Mesenteric fat pad (tissue), 1 donor: ENCODE data around the gene TBX4. TPM values are rescaled to one million over a fixed set of nuclear protein-coding genes. Genes with fewer than 3 reads are reported as not detected.
A peak's percentile ranks its signal among the peaks of the same experiment; 100 is the strongest.

Source experiments
- DNase-seq: peaks from one replicate; pipeline ENCODE4 v3.0.0-alpha.2; 2020; ENCODE audit warnings: low spot score
- total RNA-seq: library from RNA; stranded (reverse); fragmentation: NEBNext Ultra II Directional; extraction: Animal tissue kit (Norgen Biotek cat#: 25700); gene quantifications from one replicate; pipeline ENCODE4 v1.2.1, GENCODE V29; 2021
- donor health status: DM: yes; HTN: yes; CAD: no.

The TBX4 gene
- total RNA-seq, 1 donor from 2014 or later: 0.19 TPM

GRCh38 chr17:61453566-61454380 is 1.6 kb downstream of the TBX4 start:
- no peak for DNase-seq

DNA sequence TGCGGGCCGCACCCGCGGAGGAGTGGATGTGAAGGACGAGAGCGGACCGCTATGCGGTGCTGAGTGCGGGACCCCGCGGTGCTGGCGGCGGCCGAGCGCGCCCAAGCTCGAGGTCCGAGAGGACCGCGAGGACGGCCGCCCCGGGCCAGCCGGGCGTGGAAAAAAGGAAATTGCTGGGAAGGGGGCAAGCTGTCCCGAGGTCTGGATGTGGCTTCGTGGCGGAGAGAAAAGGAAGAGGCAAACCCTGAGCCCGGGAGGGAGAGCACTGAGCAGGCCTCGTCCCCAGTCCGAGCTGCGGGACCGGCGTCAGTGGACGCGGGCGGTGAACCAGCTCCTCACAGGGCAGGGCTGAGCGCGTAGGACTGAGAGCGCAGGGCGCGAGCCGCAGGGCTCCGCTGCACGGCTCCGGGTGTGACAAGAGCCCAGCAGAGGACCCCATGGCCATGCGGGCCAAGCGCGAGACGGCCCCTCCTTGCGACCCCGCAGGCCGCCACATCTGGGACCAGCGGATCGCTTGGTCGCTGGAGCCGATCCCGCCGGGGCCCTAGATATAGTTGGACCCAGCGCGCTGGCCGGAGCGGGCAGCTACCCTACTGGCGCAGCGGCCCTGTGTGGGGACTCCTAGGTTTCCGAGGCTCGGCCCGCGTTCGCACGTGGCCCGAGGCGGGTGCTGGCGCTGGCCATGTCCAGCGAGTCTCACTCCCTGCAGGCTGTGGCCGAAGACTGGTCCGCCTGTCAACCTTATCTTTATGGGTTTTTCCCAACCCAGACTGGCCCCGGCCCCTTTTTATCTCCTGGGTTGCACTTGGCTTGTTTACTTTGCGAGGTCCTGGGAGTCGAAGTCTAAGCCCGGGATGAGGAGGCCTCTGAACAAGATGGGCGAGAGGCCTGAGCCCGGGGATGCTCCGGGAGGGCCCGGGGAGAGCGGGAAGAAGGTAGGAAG is 2.4 kb downstream of the TBX4 start:
- DNase-seq: peak; percentile 85

DNA sequence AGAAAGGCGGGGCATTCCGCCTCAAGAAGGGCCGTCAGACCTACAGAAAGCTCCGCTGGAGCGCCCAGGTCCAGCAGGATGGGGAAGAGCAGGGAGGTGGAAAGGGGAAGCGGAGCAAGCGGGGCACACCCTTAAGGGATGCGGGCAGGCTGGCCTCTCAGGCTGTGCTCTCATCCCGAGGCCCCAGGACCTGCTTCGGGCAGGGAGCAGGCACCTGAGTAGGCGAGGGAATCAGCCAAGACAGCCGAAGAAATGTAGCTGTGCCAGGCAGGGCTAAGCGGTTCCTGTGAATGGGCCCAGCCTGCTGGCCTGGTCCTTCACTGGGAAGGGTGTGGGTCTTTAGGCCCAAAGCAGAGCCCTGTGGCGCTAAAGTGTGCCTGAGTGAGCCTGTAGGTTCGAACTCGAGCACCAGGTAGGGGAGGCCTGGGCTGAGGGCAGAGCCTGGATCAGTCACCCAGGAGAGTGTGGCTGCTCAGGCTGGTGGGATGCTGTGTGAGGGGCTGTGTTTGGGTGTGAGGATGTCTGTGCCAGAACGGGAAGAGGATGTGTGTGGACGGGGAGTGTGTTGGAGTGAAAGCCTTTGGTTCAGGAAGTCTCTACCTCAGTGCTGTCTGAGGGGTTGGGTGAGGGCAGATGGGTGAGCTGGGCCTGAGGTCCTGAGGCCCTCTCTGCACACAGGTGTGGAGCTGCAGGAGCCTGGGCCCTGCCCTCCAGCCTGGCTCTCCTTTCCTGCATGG is 3.3 kb downstream of the TBX4 start:
- peak; percentile 68 for DNase-seq

- DNase-seq: peak; percentile 78
Measured at GRCh38 chr17:61456061-61456681, 3.9 kb downstream of the TBX4 start.

- DNase-seq: peak; percentile 83
Measured at GRCh38 chr17:61456688-61457225, 4.5 kb downstream of the TBX4 start.

GRCh38 chr17:61457226-61457983 is 5.2 kb downstream of the TBX4 start:
- peak; percentile 75 for DNase-seq

DNA sequence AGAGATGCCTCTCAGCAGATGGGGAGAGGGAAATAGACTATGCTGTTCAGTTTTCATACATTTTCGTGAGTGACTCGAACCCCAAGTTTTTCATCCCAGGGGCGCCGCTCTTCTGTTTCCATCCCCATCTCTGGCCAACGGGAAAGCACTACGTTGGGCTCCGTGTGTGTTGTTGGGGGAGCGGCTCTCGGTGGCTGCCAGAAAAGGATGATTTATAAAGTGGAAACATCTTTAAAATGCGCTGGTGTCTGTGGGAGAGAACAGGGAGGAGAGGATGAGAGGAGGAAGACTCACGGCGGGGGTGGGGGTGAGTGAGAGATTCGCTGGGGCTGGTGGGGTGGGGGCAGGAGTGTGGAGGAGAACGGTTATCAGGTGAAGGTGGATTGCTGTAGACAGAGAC is 5.8 kb downstream of the TBX4 start:
- no peak for DNase-seq

DNA sequence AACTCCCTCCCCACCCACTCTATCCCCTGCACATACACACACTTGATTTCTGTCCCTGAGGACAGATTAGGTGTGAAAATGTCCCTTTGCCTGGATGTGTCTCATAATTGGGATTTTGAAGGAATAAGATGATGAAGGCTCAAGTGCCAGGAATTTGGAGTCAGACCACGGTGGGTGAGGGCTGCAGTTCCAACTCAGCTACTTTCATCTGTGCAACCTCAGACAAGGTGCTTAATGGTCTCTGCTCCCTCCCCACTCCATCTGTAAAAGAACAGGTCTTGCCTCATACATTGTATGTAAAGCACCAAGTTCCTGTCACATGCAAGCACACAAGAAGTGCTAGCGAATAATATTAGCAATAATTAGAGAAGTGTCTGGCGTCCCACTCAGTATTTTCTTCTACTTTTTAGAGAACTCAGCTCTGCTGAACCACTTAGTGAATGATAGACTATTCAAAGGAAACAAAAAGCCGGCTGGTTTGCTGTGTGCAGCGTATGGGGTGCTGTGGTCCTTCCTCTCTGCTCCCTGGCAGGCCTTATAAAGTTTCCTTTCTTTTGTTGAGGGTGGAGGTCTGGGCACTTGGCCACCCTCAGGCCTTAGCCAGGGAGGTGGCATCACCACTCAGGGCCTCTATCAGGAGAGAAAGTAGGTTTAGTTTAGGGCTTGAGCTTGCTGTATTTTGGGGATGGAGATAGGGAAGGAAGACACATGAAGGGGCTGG is 6.4 kb downstream of the TBX4 start:
- no peak for DNase-seq

DNA sequence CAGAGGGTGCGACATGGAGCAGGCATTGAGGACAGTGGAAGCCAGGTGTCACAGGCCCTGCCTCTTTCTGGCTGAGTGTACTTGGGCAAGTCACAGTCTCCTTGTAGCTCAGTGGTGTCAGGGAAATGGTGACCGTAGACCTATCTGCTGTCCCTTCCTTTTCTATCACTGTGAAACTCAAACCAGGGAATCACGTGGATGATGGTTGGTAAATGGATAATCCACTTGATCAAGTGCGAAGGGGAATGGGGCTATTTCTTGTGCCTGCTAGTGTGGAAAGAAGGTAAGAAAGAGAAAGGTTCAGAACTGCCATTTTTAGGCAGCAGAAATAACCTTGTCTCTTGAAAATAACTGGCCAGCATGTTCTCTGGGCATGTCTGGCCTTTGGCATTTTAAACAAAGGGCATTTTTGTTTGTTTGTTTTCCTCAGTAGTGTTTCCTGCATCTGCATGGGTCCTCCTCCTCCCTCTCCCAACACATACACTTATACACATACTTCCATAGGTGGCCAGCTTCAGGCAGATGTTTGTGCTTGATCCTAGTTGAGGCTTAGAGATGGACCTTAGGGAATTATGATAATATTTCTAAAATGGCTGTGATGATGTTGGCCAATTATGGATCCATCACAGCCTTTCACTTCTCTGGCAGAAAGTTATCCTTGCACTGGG is 7.1 kb downstream of the TBX4 start:
- no peak for DNase-seq

DNA sequence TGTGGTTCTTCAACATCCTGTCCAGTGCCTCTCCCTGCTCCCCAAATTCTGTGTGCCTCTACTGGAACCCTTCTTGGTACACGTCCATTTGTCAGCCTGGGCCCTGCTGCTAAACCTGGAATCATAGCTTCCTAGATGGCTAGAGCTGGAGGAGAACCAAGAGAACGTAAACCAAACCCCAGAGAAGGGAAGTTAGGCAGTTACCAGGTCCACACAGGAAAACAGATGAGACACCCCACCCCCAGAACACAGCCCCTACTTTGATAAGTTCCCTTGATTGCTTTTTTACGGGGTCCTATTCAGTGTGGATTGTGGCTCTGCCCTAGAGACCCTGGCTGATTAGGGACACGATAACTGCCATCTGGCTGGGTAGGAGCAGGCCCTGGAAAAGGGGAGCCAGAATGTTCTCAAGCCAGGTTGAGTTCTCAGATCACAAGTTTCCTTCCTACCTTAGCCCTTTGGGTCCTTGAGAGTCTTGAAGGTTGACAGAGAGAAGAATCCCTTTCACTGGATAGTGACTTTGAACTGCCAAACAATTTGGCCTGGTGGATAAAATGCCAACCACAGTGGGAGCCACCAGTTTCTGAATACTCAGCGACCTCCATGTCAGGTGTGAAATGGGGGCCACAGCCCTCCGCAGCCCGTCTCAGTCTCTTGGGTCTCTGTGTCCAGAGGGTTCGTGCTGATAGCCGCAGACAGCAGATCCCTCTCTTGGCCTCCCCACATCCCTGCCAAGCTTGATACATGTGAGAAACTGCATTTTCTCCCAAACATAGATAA is 7.9 kb downstream of the TBX4 start:
- DNase-seq: no peak

DNA sequence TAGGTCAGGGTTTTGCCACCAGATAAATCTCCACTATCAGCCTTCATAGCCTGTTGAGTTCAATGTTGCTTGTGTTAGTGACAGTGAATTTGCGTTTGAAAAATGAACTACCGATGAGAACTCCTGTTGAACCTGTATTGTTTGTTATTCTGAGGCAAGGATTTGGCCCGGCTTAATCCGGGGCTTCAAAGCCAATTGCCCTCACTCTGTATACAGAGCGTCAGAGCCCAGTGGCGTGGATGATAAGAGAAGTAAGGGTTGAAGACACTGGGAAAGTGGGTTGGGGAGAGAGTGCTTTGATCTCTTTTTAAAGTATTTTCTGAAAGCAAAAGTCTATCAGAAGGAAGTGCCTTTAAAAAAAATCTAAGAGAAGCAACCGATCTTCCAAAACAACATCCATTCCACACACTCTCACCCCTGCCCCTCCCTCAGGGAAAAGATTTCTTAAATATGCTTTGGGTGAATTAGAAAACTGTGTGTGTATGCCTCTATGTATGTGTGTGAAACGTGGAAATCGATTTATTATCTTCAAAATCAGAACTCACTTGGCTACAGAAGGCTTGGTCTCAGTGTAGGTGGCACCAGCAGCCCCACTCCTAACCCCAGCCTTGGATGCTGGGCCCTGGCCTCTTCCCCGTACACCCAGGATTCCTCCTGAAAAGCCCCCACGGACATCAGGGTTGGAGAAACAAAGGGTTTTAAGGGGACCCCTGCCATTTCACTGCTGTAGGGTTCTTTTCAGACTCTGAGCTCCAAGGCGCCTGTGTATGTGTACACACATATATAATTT is 8.8 kb downstream of the TBX4 start:
- no peak for DNase-seq

GRCh38 chr17:61461586-61461966 is 9.4 kb downstream of the TBX4 start:
- DNase-seq: no peak

DNA sequence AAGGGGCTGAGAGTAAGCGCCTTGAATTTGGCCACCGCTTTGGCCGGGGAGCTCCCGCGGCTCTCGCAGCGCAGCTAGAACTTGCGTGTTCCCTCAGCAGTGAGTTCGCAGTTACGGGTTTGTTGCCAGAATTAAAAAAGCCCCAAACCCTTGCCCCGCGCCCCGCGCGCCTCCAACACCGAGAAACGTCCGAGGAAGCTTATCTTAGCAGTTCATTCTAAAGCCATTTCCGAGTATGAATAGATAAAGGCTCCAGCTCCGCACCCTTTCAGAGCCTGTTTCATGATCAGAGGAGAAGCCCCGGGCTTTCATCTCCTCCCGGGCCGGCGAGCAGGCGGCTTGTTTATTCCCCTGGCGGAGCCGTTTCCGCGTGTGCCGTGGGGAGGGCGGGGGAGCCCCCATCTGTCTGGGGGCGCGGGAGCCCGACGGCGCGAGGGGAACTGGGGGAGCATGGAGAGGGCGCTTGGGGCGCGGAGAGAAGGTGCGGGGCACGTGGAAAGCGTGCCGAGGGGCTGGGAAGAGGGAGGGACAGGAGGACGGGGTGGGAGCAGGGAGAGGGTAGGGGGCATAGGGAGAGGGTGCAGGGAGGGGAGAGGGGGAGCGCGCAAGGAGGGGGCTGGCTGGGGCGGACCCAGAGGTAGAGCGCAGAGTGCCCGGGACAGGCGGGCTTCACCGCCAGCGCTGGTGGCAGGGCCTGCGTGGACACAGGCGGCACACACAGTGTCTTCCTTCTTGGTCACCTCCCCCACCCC is 9.9 kb downstream of the TBX4 start:
- peak; percentile 69 for DNase-seq

DNA sequence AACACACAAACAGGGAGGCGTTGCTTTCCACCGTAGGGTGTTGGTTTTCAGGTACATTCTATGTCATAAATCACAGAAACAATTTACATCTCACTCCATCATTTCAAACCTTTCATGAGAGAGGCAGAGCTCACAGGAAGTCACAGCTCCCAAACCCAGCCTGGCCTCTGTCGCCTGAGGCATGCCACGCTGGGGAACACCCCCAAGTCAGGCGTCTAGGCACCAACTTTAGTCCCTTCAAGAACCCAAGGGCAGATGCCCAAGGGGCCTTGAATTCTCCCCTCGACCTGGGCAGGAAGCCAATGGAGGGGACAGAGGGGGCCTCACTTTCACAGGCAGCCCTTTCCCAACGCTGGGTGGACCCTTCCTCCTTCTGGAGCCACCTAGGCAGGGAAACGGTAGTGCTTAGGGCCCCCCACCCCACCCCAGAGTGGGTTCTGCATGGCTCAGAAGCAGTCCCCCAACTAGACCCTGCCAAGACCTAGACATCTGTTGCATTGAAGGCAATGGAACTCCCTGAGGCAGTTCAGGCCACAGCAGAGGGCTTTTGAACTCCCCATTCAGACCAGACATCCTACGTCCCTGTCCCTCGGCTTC is 10.6 kb downstream of the TBX4 start:
- DNase-seq: peak; percentile 51

GRCh38 chr17:61463316-61464129 is 11.3 kb downstream of the TBX4 start:
- DNase-seq: peak; percentile 83
